HepG2 (cell line): ENCODE results near the gene IL24. TPM values are rescaled to one million over a fixed set of nuclear protein-coding genes. Genes with fewer than 3 reads are reported as not detected.

Experiments used
- ATAC-seq: fragments of 200-7000 bp; cut with Tn5 transposase; 3 replicates; pipeline ENCODE4 v1.9.1; 2020; ENCODE audit warnings: mild to moderate bottlenecking, moderate library complexity
- BruUV-seq: library from RNA; stranded (reverse); fragments of 400-500 nt; replicated peaks from 2 replicates; lab custom pipeline; 2021; lab: Mats Ljungman, UMichigan
- CTCF ChIA-PET: fragments of 300-600 bp; formaldehyde crosslinking; extraction: SDS; loops from one replicate; lab custom pipeline; 2021; ENCODE audit warnings: low total read pairs, inconsistent platforms, low intra/inter-chr PET ratio; lab: Yijun Ruan, JAX
- POLR2A ChIA-PET: fragments of 350-600 bp; sonication (Branson Sonifier 250); formaldehyde crosslinking; loops from one replicate; lab custom pipeline; 2020; ENCODE audit warnings: antibody characterized with exemption, inconsistent platforms; lab: Yijun Ruan, JAX
- DNase-seq: peaks from one replicate; pipeline ENCODE4 v3.0.0-alpha.2; 2015; ENCODE audit warnings: low spot score
- FAIRE-seq: peaks from 3 replicates; lab custom pipeline; 2011; peaks lifted over from hg19 to GRCh38; lab: Jason Lieb, UNC
- H2AFZ ChIP-seq: one replicate; pipeline ENCODE4 v1.6.1; 2011; ENCODE audit warnings: low read length, inconsistent platforms
- H3K27ac ChIP-seq: fragments of 300-600 bp; 3 replicates; pipeline ENCODE4 v1.8.0; 2011; ENCODE audit warnings: mixed run types, mild to moderate bottlenecking, mixed read lengths, low read length, inconsistent platforms; ENCODE audit not compliant: insufficient read depth; ENCODE audit errors: extremely low read length
- H3K27me3 ChIP-seq, 2 experiments: fragments of 200-600 bp in 1 of 2; 2 replicates in 1 of 2; 3 replicates in 1 of 2; pipeline versions ENCODE4 v1.6.0 to v1.8.0; 2011; ENCODE audit warnings: low read length in 2 of 2, mild to moderate bottlenecking in 2 of 2, moderate library complexity in 2 of 2, inconsistent platforms in 1 of 2; ENCODE audit not compliant: insufficient read depth in 2 of 2, control insufficient read depth in 1 of 2
- H3K36me3 ChIP-seq, 2 experiments: fragments of 200-600 bp in 1 of 2; replicated peaks in 1 of 2; 2 replicates in 1 of 2; 3 replicates in 1 of 2; pipeline versions ENCODE4 v1.5.1 to v1.8.0; 2011; ENCODE audit warnings: low read length in 2 of 2, inconsistent platforms in 1 of 2; ENCODE audit not compliant: insufficient read depth in 2 of 2, control insufficient read depth in 1 of 2
- H3K4me1 ChIP-seq: 2 replicates; pipeline ENCODE4 v1.5.1; 2012; ENCODE audit warnings: low read length, inconsistent platforms; ENCODE audit not compliant: insufficient read depth
- H3K4me2 ChIP-seq: 2 replicates; pipeline ENCODE4 v1.6.0; 2011; ENCODE audit warnings: low read depth, low read length, inconsistent platforms
- H3K4me3 ChIP-seq, 3 experiments: fragments of 200-600 bp in 1 of 3; sonication (generic), shearing (Covaris generic) in 1 of 3; replicated peaks in 1 of 3; 2 replicates each; pipeline ENCODE4 v1.5.1; 2011 to 2016; ENCODE audit warnings: low read length in 3 of 3, inconsistent platforms in 2 of 3, low read depth in 2 of 3, mild to moderate bottlenecking in 2 of 3, control low read depth in 1 of 3, mixed read lengths in 1 of 3; ENCODE audit not compliant: insufficient read depth in 1 of 3
- H3K79me2 ChIP-seq: one replicate; pipeline ENCODE4 v1.6.1; 2011; ENCODE audit warnings: low read length, inconsistent platforms; ENCODE audit not compliant: insufficient read depth
- H3K9ac ChIP-seq: 2 replicates; pipeline ENCODE4 v1.6.0; 2011; ENCODE audit warnings: mild to moderate bottlenecking, low read depth, low read length, inconsistent platforms; ENCODE audit not compliant: insufficient read depth
- H3K9me3 ChIP-seq: 2 replicates; pipeline ENCODE4 v1.5.1; 2012; ENCODE audit warnings: mild to moderate bottlenecking, low read length
- H4K20me1 ChIP-seq: 2 replicates; pipeline ENCODE4 v1.6.0; 2011; ENCODE audit warnings: inconsistent platforms, mild to moderate bottlenecking, low read length, moderate library complexity; ENCODE audit not compliant: insufficient read depth
- CREB1 ChIP-seq, 2 experiments: fragments of 450-650 bp in 1 of 2; IDR thresholded peaks; 2 replicates each; pipeline ENCODE4 v1.6.1; 2016 to 2017; ENCODE audit warnings: control low read depth in 1 of 2, mild to moderate bottlenecking in 1 of 2, missing compliant biosample characterization in 1 of 2, missing genetic modification characterization in 1 of 2
- GMEB1 ChIP-seq: sonication (generic); formaldehyde crosslinking; IDR thresholded peaks from 2 replicates; pipeline ENCODE4 v1.5.1; 2020; ENCODE audit warnings: missing genetic modification reagents, mild to moderate bottlenecking, borderline replicate concordance
- MAFF ChIP-seq: IDR thresholded peaks from 2 replicates; pipeline ENCODE4 v1.6.1; 2011; ENCODE audit warnings: low read depth, low read length, improper control_type of control experiment
- MAFK ChIP-seq, 2 experiments: IDR thresholded peaks in 1 of 2; conservative IDR thresholded peaks in 1 of 2; 2 replicates each; pipeline ENCODE4 v1.6.1; 2011; ENCODE audit warnings: improper control_type of control experiment in 2 of 2, low read length in 2 of 2
- MLLT10 ChIP-seq: sonication (generic); formaldehyde crosslinking; IDR thresholded peaks from 2 replicates; pipeline ENCODE4 v1.4.0; 2020; ENCODE audit warnings: missing genetic modification reagents
- ZNF317 ChIP-seq: sonication (generic); formaldehyde crosslinking; IDR thresholded peaks from 2 replicates; pipeline ENCODE4 v1.5.0; 2020; ENCODE audit warnings: mild to moderate bottlenecking, missing genetic modification reagents
- ZNF891 ChIP-seq: sonication (generic); formaldehyde crosslinking; IDR thresholded peaks from 2 replicates; pipeline ENCODE4 v1.5.0; 2020; ENCODE audit warnings: mild to moderate bottlenecking, missing genetic modification reagents
- WGBS: methylation state at CpG from one replicate; pipeline ENCODE4 v1.1.6; 2017; ENCODE audit warnings: low lambda C conversion rate; 5-methylcytosine and 5-hydroxymethylcytosine counted together
- in situ Hi-C: cut with HindIII; loops from 2 replicates; pipeline ENCODE4 v1.10.0; 2017; ENCODE audit warnings: low pct_unique_long_range_greater_than_20kb; ENCODE audit not compliant: extremely low pct_ligation_motif_present
- intact Hi-C: fragments of 100-400 bp; cut with micrococcal nuclease; formaldehyde crosslinking; loops from one replicate; pipeline ENCODE4 v1.10.0; 2022; ENCODE audit not compliant: unreplicated experiment
- polyA plus RNA-seq, 8 experiments: library from polyadenylated mRNA; depleted of rRNA in 3 of 8; stranded (reverse) in 7 of 8; unstranded in 1 of 8; fragments of >200 nt; fragmentation: Illumina TruSeq in 4 of 8; extraction: Trizol in 4 of 8; gene quantifications; 2 replicates each; pipeline versions ENCODE4 v1.2.1 to v1.2.3, GENCODE V29; 2011 to 2016; ENCODE audit warnings: low read depth in 4 of 8, missing spikeins in 1 of 8, mixed read lengths in 1 of 8; ENCODE audit not compliant: insufficient read depth in 1 of 8
- total RNA-seq, 5 experiments: library from RNA; depleted of rRNA; stranded (reverse); fragments of >200 nt; fragmentation: Illumina TruSeq; extraction: Trizol; gene quantifications; 2 replicates each; pipeline ENCODE4 v1.2.3, GENCODE V29; 2016; ENCODE audit warnings: low read depth in 1 of 5

Gene IL24
- total and polyA plus RNA-seq, 2 of the 13 experiments (the other 11 are each of a cell fraction or from before 2014, with no cell fraction given): not detected

DNA sequence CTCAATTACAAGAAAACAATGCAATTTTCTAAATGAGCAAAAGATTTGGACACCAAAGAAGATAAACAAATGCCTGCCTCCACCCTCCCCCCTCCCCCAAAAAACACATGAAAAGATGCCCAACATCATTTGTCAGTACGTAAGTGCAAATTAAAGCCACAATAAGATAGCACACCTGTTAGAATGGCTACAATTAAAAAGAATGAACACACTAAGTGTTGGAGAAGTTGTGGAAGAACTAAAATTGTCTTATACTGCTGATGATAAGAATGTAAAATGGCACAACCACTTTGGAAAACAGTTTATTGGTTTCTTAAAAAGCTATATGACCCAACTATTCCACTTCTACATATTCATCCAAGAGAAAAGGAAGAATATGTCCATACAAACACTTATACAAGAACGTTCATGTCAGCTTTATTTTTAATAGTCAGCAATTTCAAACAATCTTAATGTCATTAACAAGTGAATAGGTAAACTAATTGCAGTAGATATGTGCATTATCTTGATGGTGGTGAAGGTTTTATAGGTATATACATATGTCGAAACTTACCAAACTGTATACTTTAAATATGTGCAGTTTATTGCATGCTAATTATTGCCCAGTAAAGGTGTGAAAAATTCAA lies 21.4 kb upstream of the IL24 start:
- H3K9ac ChIP-seq: no peak overlapping the region
- TF ChIP-seq MAFK (conservative IDR thresholded peaks at IDR 0.05 in 1 of 2, IDR thresholded peaks at IDR 0.05 in 1 of 2; ENCODE audit: low read length in 2 of 2) (peak; percentile 88 to 92), CREB1 (IDR thresholded peaks at IDR 0.05) (no peak), CREB1 (CRISPR knock-in tag; IDR thresholded peaks at IDR 0.05) (no peak), GMEB1 (CRISPR knock-in tag) (no peak), ZNF317 (CRISPR knock-in tag) (no peak), MLLT10 (CRISPR knock-in tag) (no peak), ZNF891 (CRISPR knock-in tag) (no peak), MAFF (peak; percentile 92)
- in situ Hi-C loops (no loop called here), intact Hi-C loops (no loop called here)
- no peak overlapping the region for H3K4me2 ChIP-seq
- H3K4me3 ChIP-seq: no peak overlapping the region
- FAIRE-seq (no peak), ATAC-seq (no peak), DNase-seq (no peak)
- no peaks in the 10 kb centered on the region; a peak in 1 of 5 replicates for H3K27me3 ChIP-seq
- H3K36me3 ChIP-seq: no peaks in the 10 kb centered on the region
- BruUV-seq: no TSS peak
- WGBS: under 1% methylated on average over 3 of the region's 3 CpGs
- no peaks in the 10 kb centered on the region for H3K79me2 ChIP-seq
- H2AFZ ChIP-seq: no peak overlapping the region
- no peaks in the 10 kb centered on the region for H3K4me1 ChIP-seq
- peaks cover 26% of the 10 kb centered on the region for H3K9me3 ChIP-seq
- H3K27ac ChIP-seq: no peak overlapping the region
- no peaks in the 10 kb centered on the region for H4K20me1 ChIP-seq
- POLR2A ChIA-PET: no interaction called here
- CTCF ChIA-PET: no interaction called here
